GM10266 (cell line): Measurements from ENCODE around the gene HSPA9.
A peak's percentile ranks its signal among the peaks of the same experiment; 100 is the strongest.

Experiments used
- DNase-seq: peaks from one replicate; pipeline ENCODE4 v3.0.0; 2012; ENCODE audit errors: extremely low spot score
- CTCF ChIP-seq: IDR thresholded peaks from 2 replicates; pipeline ENCODE4 v1.5.1; 2012; ENCODE audit warnings: mild to moderate bottlenecking, low read depth; ENCODE audit not compliant: control insufficient read depth, insufficient read depth; ENCODE audit errors: missing control alignments

The HSPA9 gene

GRCh38 chr5:138602371-138603000 is 27.3 kb upstream of the HSPA9 start:
- no peak for TF ChIP-seq CTCF
- no peak for DNase-seq

- peak; percentile 45 for DNase-seq
- no peak for TF ChIP-seq CTCF
Measured at GRCh38 chr5:138601444-138601843, 26.2 kb upstream of the HSPA9 start.

- TF ChIP-seq CTCF, result no peak
- no peak for DNase-seq
Measured at GRCh38 chr5:138600446-138600845, 25.2 kb upstream of the HSPA9 start.

GRCh38 chr5:138597661-138598400 is 22.6 kb upstream of the HSPA9 start:
- DNase-seq, result no peak
- no peak for TF ChIP-seq CTCF

- no peak for DNase-seq
- TF ChIP-seq CTCF, result no peak
Measured at GRCh38 chr5:138596105-138596881, 21.1 kb upstream of the HSPA9 start.

- no peak for DNase-seq
- TF ChIP-seq CTCF, result peak; percentile 42
Measured at GRCh38 chr5:138595180-138595795, 20.1 kb upstream of the HSPA9 start.
